Fibroblast of mammary gland (primary cell): ENCODE data around the gene ACTC1.

Experiments
- DNase-seq: peaks from one replicate; pipeline ENCODE4 v3.0.0-alpha.2; 2010; ENCODE audit warnings: low read depth
- H3K4me3 ChIP-seq: 2 replicates; pipeline ENCODE4 v1.5.1; 2011; ENCODE audit warnings: low read depth, mild to moderate bottlenecking, low read length, moderate library complexity; ENCODE audit not compliant: control insufficient read depth
- CTCF ChIP-seq: conservative IDR thresholded peaks from 2 replicates; pipeline ENCODE4 v1.5.1; 2011; ENCODE audit warnings: low read depth, low read length, inconsistent platforms; ENCODE audit not compliant: control insufficient read depth, insufficient read depth

Gene ACTC1

GRCh38 chr15:34790121-34790520, 5.2 kb downstream of the ACTC1 start:
- no peak overlapping the region for H3K4me3 ChIP-seq
- no peak for DNase-seq
- TF ChIP-seq CTCF, result no peak

GRCh38 chr15:34789326-34789725, 6.0 kb downstream of the ACTC1 start:
- no peak overlapping the region for H3K4me3 ChIP-seq
- DNase-seq, result no peak
- TF ChIP-seq CTCF, result no peak

GRCh38 chr15:34786206-34786605, 9.1 kb downstream of the ACTC1 start:
- H3K4me3 ChIP-seq, result no peak overlapping the region
- TF ChIP-seq CTCF, result no peak
- DNase-seq, result no peak

- H3K4me3 ChIP-seq, result no peak overlapping the region
- TF ChIP-seq CTCF, result no peak
- no peak for DNase-seq
Measured at GRCh38 chr15:34783991-34784390, 11.4 kb downstream of the ACTC1 start.

- H3K4me3 ChIP-seq, result no peak overlapping the region
- no peak for DNase-seq
- TF ChIP-seq CTCF, result no peak
Measured at GRCh38 chr15:34783431-34783830, 11.9 kb downstream of the ACTC1 start.

GRCh38 chr15:34782901-34783300, 12.4 kb downstream of the ACTC1 start:
- H3K4me3 ChIP-seq, result no peak overlapping the region
- no peak for DNase-seq
- no peak for TF ChIP-seq CTCF

- TF ChIP-seq CTCF, result no peak
- H3K4me3 ChIP-seq, result no peak overlapping the region
Measured at GRCh38 chr15:34780725-34781124, 14.6 kb downstream of the ACTC1 start.

More at GRCh38 chr15:34780725-34781124, 14.6 kb downstream of the ACTC1 start:
- no peak for DNase-seq
